OCI-LY7 (cell line): ENCODE measurements around the gene PABPC1L. TPM values are rescaled to one million over a fixed set of nuclear protein-coding genes. Genes with fewer than 3 reads are reported as not detected.

Source experiments
- BruUV-seq: library from RNA; stranded (reverse); fragments of 400-500 nt; replicated peaks from 2 replicates; lab custom pipeline; 2021; lab: Mats Ljungman, UMichigan
- CTCF ChIA-PET: fragments of 300-600 bp; sonication (Branson Sonifier 250); formaldehyde crosslinking; loops from one replicate; lab custom pipeline; 2022; ENCODE audit warnings: antibody characterized with exemption; ENCODE audit not compliant: unreplicated experiment; lab: Charles Lee
- POLR2A ChIA-PET: fragments of 300-600 bp; sonication (Branson Sonifier 250); formaldehyde crosslinking; loops from one replicate; lab custom pipeline; 2022; ENCODE audit warnings: antibody characterized with exemption; lab: Charles Lee
- DNase-seq: peaks from one replicate; pipeline ENCODE4 v3.0.0-alpha.2; 2015; ENCODE audit warnings: low spot score
- H2AFZ ChIP-seq: fragments of 200-600 bp; sonication (generic), shearing (Covaris generic); 2 replicates; pipeline ENCODE4 v1.6.1; 2014; ENCODE audit warnings: mild to moderate bottlenecking, antibody characterized with exemption, low read length, moderate library complexity
- H3K27ac ChIP-seq: fragments of 200-600 bp; sonication (generic); 2 replicates; pipeline ENCODE4 v1.5.1; 2014; ENCODE audit warnings: mixed run types, low read depth, mild to moderate bottlenecking, moderate library complexity, low read length, inconsistent platforms; ENCODE audit not compliant: poor library complexity, severe bottlenecking
- H3K36me3 ChIP-seq: fragments of 200-600 bp; sonication (generic); 2 replicates; pipeline ENCODE4 v1.6.1; 2014; ENCODE audit warnings: mild to moderate bottlenecking, antibody characterized with exemption, low read length, moderate library complexity, mixed read lengths; ENCODE audit not compliant: insufficient read depth
- H3K4me1 ChIP-seq: fragments of 200-600 bp; sonication (generic); 2 replicates; pipeline ENCODE4 v1.5.1; 2014; ENCODE audit warnings: mild to moderate bottlenecking, low read length; ENCODE audit not compliant: insufficient read depth, poor library complexity, severe bottlenecking
- H3K4me2 ChIP-seq: fragments of 200-600 bp; sonication (generic); 2 replicates; pipeline ENCODE4 v1.6.1; 2014; ENCODE audit warnings: mild to moderate bottlenecking, low read length
- H3K4me3 ChIP-seq: fragments of 200-600 bp; sonication (generic); 2 replicates; pipeline ENCODE4 v1.5.1; 2014; ENCODE audit warnings: mild to moderate bottlenecking, low read depth, low read length; ENCODE audit not compliant: poor library complexity, severe bottlenecking
- H3K79me2 ChIP-seq: fragments of 200-600 bp; sonication (generic); 2 replicates; pipeline ENCODE4 v1.6.1; 2016; ENCODE audit warnings: low read depth, mild to moderate bottlenecking, low read length, moderate library complexity, mixed read lengths; ENCODE audit not compliant: insufficient read depth
- H3K9me2 ChIP-seq: fragments of 200-600 bp; sonication (generic); 2 replicates; pipeline ENCODE4 v1.6.1; 2016; ENCODE audit warnings: mild to moderate bottlenecking, low read length, mixed read lengths; ENCODE audit not compliant: insufficient read depth
- H3K9me3 ChIP-seq: fragments of 200-600 bp; sonication (generic); 2 replicates; pipeline ENCODE4 v1.6.1; 2014; ENCODE audit warnings: mild to moderate bottlenecking, mixed run types, low read length, mixed read lengths
- H4K20me1 ChIP-seq: fragments of 200-600 bp; sonication (generic); 2 replicates; pipeline ENCODE4 v1.6.1; 2014; ENCODE audit warnings: mild to moderate bottlenecking, antibody characterized with exemption, low read length, moderate library complexity, mixed read lengths; ENCODE audit not compliant: insufficient read depth
- EZH2phosphoT487 ChIP-seq: fragments of 200-600 bp; sonication (generic); IDR thresholded peaks from 2 replicates; pipeline ENCODE4 v1.6.1; 2018; ENCODE audit warnings: low read depth, borderline replicate concordance, mild to moderate bottlenecking, mixed run types, antibody characterized with exemption, low read length, moderate library complexity, mixed read lengths
- intact Hi-C: fragments of 100-400 bp; cut with micrococcal nuclease; formaldehyde crosslinking; loops from one replicate; pipeline ENCODE4 v1.10.0; 2022; ENCODE audit not compliant: unreplicated experiment
- total RNA-seq, 2 experiments: library from RNA; depleted of rRNA in 1 of 2; stranded (reverse); fragments of >200 nt in 1 of 2; shearing (Covaris generic) in 1 of 2; gene quantifications; 2 replicates each; pipeline ENCODE4 v1.2.3, GENCODE V29; 2014 to 2022
- TF ChIP-seq, protein P1 (sequence below): fragments of 200-600 bp; sonication (generic); conservative IDR thresholded peaks from 2 replicates; pipeline ENCODE4 v1.5.1; 2014; ENCODE audit warnings: mild to moderate bottlenecking, antibody characterized with exemption, low read length, moderate library complexity, mixed read lengths

PABPC1L gene
- total RNA-seq, 2 experiments from 2014 or later = 58.7 to 171 TPM

DNA sequence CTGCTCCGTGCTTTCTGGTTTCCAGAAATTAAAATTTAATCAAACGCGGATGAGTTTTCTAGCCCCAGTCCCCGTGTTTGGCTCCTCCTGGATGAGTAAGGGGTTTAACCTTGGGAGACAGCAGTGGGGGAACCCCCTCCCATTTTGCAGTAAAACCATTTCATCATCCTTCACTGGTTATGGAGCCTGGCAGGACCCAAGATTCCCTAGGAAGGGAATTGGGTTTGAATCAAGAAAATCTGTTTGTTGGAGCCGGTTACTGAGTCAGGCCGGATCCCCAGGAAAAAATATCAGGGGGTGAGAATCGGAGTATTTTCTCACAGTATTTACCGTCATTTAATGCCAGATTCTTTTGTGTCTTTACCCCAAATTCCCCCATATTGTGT is 23.6 kb upstream of the PABPC1L start:
- H3K36me3 ChIP-seq = peaks cover 45% of the 10 kb centered on the region
- H3K4me2 ChIP-seq = peak overlapping the region; percentile 88
- peak overlapping the region; percentile 92 for H3K4me3 ChIP-seq
- intact Hi-C loops = loop anchor here (2.0 to 5.0 kb wide), 2 partner anchors 25 to 81 kb away; partner anchors contain the start of genes PABPC1L and STK4
- no peaks in the 10 kb centered on the region for H3K9me3 ChIP-seq
- H3K4me1 ChIP-seq = peaks cover 42% of the 10 kb centered on the region
- DNase-seq = no peak
- CTCF ChIA-PET = no interaction called here
- H3K27ac ChIP-seq = peak overlapping the region; percentile 78
- no peak for TF ChIP-seq EZH2phosphoT487
- TF ChIP-seq, protein P1, sequence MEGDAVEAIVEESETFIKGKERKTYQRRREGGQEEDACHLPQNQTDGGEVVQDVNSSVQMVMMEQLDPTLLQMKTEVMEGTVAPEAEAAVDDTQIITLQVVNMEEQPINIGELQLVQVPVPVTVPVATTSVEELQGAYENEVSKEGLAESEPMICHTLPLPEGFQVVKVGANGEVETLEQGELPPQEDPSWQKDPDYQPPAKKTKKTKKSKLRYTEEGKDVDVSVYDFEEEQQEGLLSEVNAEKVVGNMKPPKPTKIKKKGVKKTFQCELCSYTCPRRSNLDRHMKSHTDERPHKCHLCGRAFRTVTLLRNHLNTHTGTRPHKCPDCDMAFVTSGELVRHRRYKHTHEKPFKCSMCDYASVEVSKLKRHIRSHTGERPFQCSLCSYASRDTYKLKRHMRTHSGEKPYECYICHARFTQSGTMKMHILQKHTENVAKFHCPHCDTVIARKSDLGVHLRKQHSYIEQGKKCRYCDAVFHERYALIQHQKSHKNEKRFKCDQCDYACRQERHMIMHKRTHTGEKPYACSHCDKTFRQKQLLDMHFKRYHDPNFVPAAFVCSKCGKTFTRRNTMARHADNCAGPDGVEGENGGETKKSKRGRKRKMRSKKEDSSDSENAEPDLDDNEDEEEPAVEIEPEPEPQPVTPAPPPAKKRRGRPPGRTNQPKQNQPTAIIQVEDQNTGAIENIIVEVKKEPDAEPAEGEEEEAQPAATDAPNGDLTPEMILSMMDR = peak; percentile 7; the same call in 1 of the 2 replicates
- BruUV-seq = no TSS peak
- POLR2A ChIA-PET = no interaction called here
- no peak overlapping the region for H2AFZ ChIP-seq
- peaks cover 41% of the 10 kb centered on the region for H4K20me1 ChIP-seq
- peaks cover 57% of the 10 kb centered on the region for H3K79me2 ChIP-seq
- H3K9me2 ChIP-seq = no peaks in the 10 kb centered on the region

DNA sequence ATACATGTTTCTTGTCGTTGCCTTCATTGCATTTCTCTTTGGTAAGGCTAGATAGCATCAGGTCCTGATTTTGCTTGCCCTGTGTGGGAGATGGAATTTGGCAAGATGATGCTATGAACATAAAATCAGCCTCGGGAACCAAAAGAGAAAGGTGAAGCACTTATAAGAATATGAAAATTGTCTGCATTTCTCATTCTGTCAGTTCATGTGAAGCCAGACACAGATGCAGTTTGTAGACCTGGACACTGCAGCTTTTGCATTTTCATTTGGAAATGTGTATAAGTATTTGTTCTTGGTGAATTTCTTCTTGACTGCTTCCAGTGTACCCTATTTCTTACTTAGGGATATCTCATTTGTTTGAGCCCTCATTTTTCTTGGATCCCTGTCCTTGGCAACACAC is 23.0 kb upstream of the PABPC1L start:
- H3K36me3 ChIP-seq = peaks cover 50% of the 10 kb centered on the region
- intact Hi-C loops = loop anchor here (2.0 to 5.0 kb wide), 2 partner anchors 24 to 80 kb away; partner anchors contain the start of genes PABPC1L and STK4
- no peaks in the 10 kb centered on the region for H3K9me3 ChIP-seq
- peaks cover 63% of the 10 kb centered on the region for H3K79me2 ChIP-seq
- CTCF ChIA-PET = no interaction called here
- H2AFZ ChIP-seq = no peak overlapping the region
- TSS peak; percentile 59 for BruUV-seq
- peaks cover 46% of the 10 kb centered on the region for H3K4me1 ChIP-seq
- H3K4me3 ChIP-seq = peak overlapping the region; percentile 92
- TF ChIP-seq EZH2phosphoT487 = no peak
- TF ChIP-seq, protein P1 = no peak
- H3K27ac ChIP-seq = peak overlapping the region; percentile 78
- peaks cover 47% of the 10 kb centered on the region for H4K20me1 ChIP-seq
- H3K4me2 ChIP-seq = peak overlapping the region; percentile 88
- peak; percentile 8 for DNase-seq
- POLR2A ChIA-PET = no interaction called here
- no peaks in the 10 kb centered on the region for H3K9me2 ChIP-seq

DNA sequence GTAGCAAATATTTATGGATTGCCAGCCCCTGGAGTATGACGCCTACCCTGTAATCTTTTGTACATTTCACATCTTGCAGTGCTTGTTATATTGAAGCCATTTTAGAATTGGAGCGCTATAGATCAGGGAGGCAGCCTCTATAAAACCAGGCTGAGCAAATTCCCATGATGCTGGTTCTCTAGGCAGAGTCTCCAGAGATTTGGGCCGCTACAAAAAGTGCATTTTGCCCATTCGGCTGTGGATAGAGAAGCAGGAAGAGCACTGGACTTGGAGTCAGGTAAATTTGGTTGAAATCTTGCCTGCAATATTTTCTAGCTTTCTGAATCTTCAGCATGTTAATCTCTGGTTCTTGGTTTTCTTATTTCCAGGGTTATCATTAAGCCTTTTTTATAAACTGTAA is 22.4 kb upstream of the PABPC1L start:
- no peak for TF ChIP-seq EZH2phosphoT487
- TF ChIP-seq, protein P1 = no peak
- ChIA-PET CTCF (no interaction called here), POLR2A (interaction anchor here (0.8 to 1.6 kb wide), 5 partner anchors 23 to 302 kb away, joined by 3 to 6 read pairs (median 3); partner anchors contain the start of gene PABPC1L)
- BruUV-seq = no TSS peak
- peak overlapping the region; percentile 88 for H3K4me2 ChIP-seq
- H3K9me2 ChIP-seq = no peaks in the 10 kb centered on the region
- H2AFZ ChIP-seq = no peak overlapping the region
- H3K4me1 ChIP-seq = peaks cover 46% of the 10 kb centered on the region
- DNase-seq = no peak
- peaks cover 57% of the 10 kb centered on the region for H3K36me3 ChIP-seq
- H3K79me2 ChIP-seq = peaks cover 69% of the 10 kb centered on the region
- intact Hi-C loops = loop anchor here (2.0 to 5.0 kb wide), 2 partner anchors 23 to 80 kb away; partner anchors contain the start of genes PABPC1L and STK4
- peaks cover 52% of the 10 kb centered on the region for H4K20me1 ChIP-seq
- no peaks in the 10 kb centered on the region for H3K9me3 ChIP-seq
- peak overlapping the region; percentile 92 for H3K4me3 ChIP-seq
- peak overlapping the region; percentile 78 for H3K27ac ChIP-seq
